NB4 (cell line): ENCODE results near the gene CFLAR.

Source experiments
- CTCF ChIP-seq: IDR thresholded peaks from one replicate; pipeline ENCODE4 v1.5.1; 2012; ENCODE audit warnings: low read depth, low read length
- MAX ChIP-seq: IDR thresholded peaks from 2 replicates; pipeline ENCODE4 v1.6.1; 2011; ENCODE audit warnings: low read depth, low read length

GRCh38 chr2:201136889-201137321 is 20.9 kb downstream of the CFLAR start:
- TF ChIP-seq CTCF = no peak
- no peak for TF ChIP-seq MAX
